Stimulated activated CD8-positive, alpha-beta memory T cell treated with anti-CD3 and anti-CD28 coated beads, Interleukin-4, amount 100 ng/mL, for 48 hours (primary cell): ENCODE data around the gene CHST11.

Experiments
- DNase-seq: peaks from one replicate; pipeline ENCODE4 v3.0.0-alpha.2; 2020

CHST11 gene

GRCh38 chr12:104683831-104684503 lies 227.2 kb downstream of the CHST11 start:
- no peak for DNase-seq

- DNase-seq = no peak
Measured at GRCh38 chr12:104684884-104685283, 228.1 kb downstream of the CHST11 start.

- DNase-seq = no peak
Measured at GRCh38 chr12:104685366-104685765, 228.6 kb downstream of the CHST11 start.

- DNase-seq = no peak
Measured at GRCh38 chr12:104686196-104686595, 229.4 kb downstream of the CHST11 start.

GRCh38 chr12:104687823-104688573 lies 231.2 kb downstream of the CHST11 start:
- DNase-seq = peak; percentile 70

- no peak for DNase-seq
Measured at GRCh38 chr12:104689635-104690034, 232.9 kb downstream of the CHST11 start.

- DNase-seq = no peak
Measured at GRCh38 chr12:104691721-104692556, 235.2 kb downstream of the CHST11 start.

GRCh38 chr12:104692557-104693218 lies 235.9 kb downstream of the CHST11 start:
- no peak for DNase-seq

- DNase-seq = no peak
Measured at GRCh38 chr12:104693493-104693892, 236.7 kb downstream of the CHST11 start.

- DNase-seq = no peak
Measured at GRCh38 chr12:104694161-104694560, 237.4 kb downstream of the CHST11 start.

- no peak for DNase-seq
Measured at GRCh38 chr12:104694711-104695110, 238.0 kb downstream of the CHST11 start.

- peak; percentile 86 for DNase-seq
Measured at GRCh38 chr12:104695453-104696148, 238.9 kb downstream of the CHST11 start.

- DNase-seq = no peak
Measured at GRCh38 chr12:104697186-104697585, 240.4 kb downstream of the CHST11 start.

GRCh38 chr12:104698871-104699270 lies 242.1 kb downstream of the CHST11 start:
- no peak for DNase-seq

GRCh38 chr12:104699489-104700190 lies 242.9 kb downstream of the CHST11 start:
- peak; percentile 60 for DNase-seq

GRCh38 chr12:104700324-104700723 lies 243.6 kb downstream of the CHST11 start:
- no peak for DNase-seq

- no peak for DNase-seq
Measured at GRCh38 chr12:104701301-104701700, 244.6 kb downstream of the CHST11 start.

- no peak for DNase-seq
Measured at GRCh38 chr12:104701756-104702155, 245.0 kb downstream of the CHST11 start.

GRCh38 chr12:104702565-104703139 lies 245.9 kb downstream of the CHST11 start:
- DNase-seq = no peak

GRCh38 chr12:104703372-104703771 lies 246.6 kb downstream of the CHST11 start:
- DNase-seq = no peak

GRCh38 chr12:104704224-104704779 lies 247.6 kb downstream of the CHST11 start:
- no peak for DNase-seq
